ENCODE data around the gene DUSP23. TPM values are rescaled to one million over a fixed set of nuclear protein-coding genes. Genes with fewer than 3 reads are reported as not detected.
A peak's percentile ranks its signal among the peaks of the same experiment; 100 is the strongest.

The DUSP23 gene
- total and polyA plus RNA-seq, 2 experiments from 2014 or later = 32.6 to 52.1 TPM

DNA sequence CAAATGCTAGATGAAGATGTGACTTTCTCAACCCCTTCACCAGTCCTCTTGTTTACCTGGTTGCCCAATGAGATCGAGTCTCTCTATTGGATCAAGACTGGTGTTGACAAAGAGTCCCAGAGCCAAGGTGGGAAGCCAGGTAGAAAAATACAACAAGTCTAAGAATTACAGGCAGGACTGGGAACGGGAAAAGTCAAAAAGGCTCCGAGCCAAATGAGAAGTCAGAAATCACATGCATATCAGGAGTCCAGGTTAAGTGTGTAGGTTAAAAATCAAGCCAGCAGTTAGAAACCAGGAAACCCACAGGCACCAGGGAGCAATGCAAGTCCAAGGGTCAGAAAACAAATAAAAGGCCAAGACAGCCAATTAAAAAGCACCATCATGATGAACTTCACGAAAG lies 27.4 kb upstream of the DUSP23 start:
- in situ Hi-C loops (cut with MboI) = no loop called here
- Histone ChIP-seq H3K4me2 (ENCODE audit: unreplicated experiment) (no peak overlapping the region), H3K79me2 (ENCODE audit: insufficient read depth) (no peaks in the 10 kb centered on the region), H3K36me3 (ENCODE audit: low read depth) (no peaks in the 10 kb centered on the region), H3K27me3 (replicated peaks; ENCODE audit: insufficient read depth) (no peaks in the 10 kb centered on the region; the same call in 1 of the 2 replicates), H3K9me3 (ENCODE audit: low read depth) (no peaks in the 10 kb centered on the region), H4K20me1 (ENCODE audit: insufficient read depth) (no peaks in the 10 kb centered on the region), H2AFZ (no peak overlapping the region), H3K27ac (no peak overlapping the region), H3K4me1 (ENCODE audit: insufficient read depth) (no peaks in the 10 kb centered on the region; the same call in 1 of the 2 replicates), H3F3A (ENCODE audit: insufficient read depth) (no peaks in the 10 kb centered on the region), H3K4me3 (no peak overlapping the region), H3K9me2 (ENCODE audit: insufficient read depth) (no peaks in the 10 kb centered on the region), H3K9ac (no peak overlapping the region)
- no peak for TF ChIP-seq EZH2 (IDR thresholded peaks at IDR 0.05; ENCODE audit: insufficient read depth, poor library complexity, severe bottlenecking)
- no peak for TF ChIP-seq EZH2phosphoT487 (IDR thresholded peaks at IDR 0.05; ENCODE audit: insufficient read depth, low read depth)
- WGBS, 2 experiments (ENCODE audit: low coverage in 1 of 2, low lambda C conversion rate in 2 of 2, missing lambda C conversion rate in 2 of 2) = 18 to 23% methylated on average over 4 of the region's 4 CpGs
- DNase-seq = no peak

GRCh38 chr1:159755451-159756007 lies 25.2 kb upstream of the DUSP23 start:
- no peaks in the 10 kb centered on the region for H3K79me2 ChIP-seq (ENCODE audit: insufficient read depth)
- WGBS, 2 experiments (ENCODE audit: low coverage in 1 of 2, low lambda C conversion rate in 2 of 2, missing lambda C conversion rate in 2 of 2) = 66% methylated on average over 3 of the region's 3 CpGs
- in situ Hi-C loops (cut with MboI) = no loop called here
- no peaks in the 10 kb centered on the region for H4K20me1 ChIP-seq (ENCODE audit: insufficient read depth)
- no peak for DNase-seq
- H2AFZ ChIP-seq = no peak overlapping the region
- H3K27me3 ChIP-seq (replicated peaks; ENCODE audit: insufficient read depth) = no peaks in the 10 kb centered on the region; the same call in 1 of the 2 replicates
- no peak overlapping the region for H3K9ac ChIP-seq
- H3K4me3 ChIP-seq = no peak overlapping the region
- no peak overlapping the region for H3K4me2 ChIP-seq (ENCODE audit: unreplicated experiment)
- TF ChIP-seq EZH2 (IDR thresholded peaks at IDR 0.05; ENCODE audit: insufficient read depth, poor library complexity, severe bottlenecking) (no peak), EZH2phosphoT487 (IDR thresholded peaks at IDR 0.05; ENCODE audit: insufficient read depth, low read depth) (no peak)
- no peaks in the 10 kb centered on the region for H3K9me3 ChIP-seq (ENCODE audit: low read depth)
- H3K27ac ChIP-seq = no peak overlapping the region
- H3F3A ChIP-seq (ENCODE audit: insufficient read depth) = no peaks in the 10 kb centered on the region
- H3K4me1 ChIP-seq (ENCODE audit: insufficient read depth) = no peaks in the 10 kb centered on the region; the same call in 1 of the 2 replicates
- no peaks in the 10 kb centered on the region for H3K36me3 ChIP-seq (ENCODE audit: low read depth)
- no peaks in the 10 kb centered on the region for H3K9me2 ChIP-seq (ENCODE audit: insufficient read depth)

DNA sequence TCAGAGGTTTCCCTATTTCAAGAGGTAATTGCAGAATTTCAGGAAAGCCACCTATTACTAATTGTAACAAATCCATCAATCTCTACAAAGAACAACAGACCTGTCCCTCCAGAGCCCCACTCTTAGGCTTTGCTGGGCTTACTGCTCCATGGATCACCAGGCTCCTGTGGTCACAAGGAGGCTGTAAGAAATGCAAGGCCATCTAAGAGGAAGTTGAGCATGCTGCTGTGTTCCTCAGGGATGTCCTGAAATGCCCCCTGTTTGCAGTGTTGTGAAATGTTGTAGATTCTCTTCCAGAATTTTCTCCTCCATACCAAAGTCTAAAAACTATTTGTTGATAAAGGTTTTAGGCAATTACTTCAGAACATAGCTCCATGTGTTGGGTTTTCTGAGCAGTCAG lies 24.4 kb upstream of the DUSP23 start:
- H3F3A ChIP-seq (ENCODE audit: insufficient read depth) = no peaks in the 10 kb centered on the region
- H3K4me1 ChIP-seq (ENCODE audit: insufficient read depth) = no peaks in the 10 kb centered on the region; the same call in 1 of the 2 replicates
- H3K27me3 ChIP-seq (replicated peaks; ENCODE audit: insufficient read depth) = no peaks in the 10 kb centered on the region; the same call in 1 of the 2 replicates
- no peaks in the 10 kb centered on the region for H3K9me3 ChIP-seq (ENCODE audit: low read depth)
- peak; percentile 21 for DNase-seq
- no peaks in the 10 kb centered on the region for H3K36me3 ChIP-seq (ENCODE audit: low read depth)
- H4K20me1 ChIP-seq (ENCODE audit: insufficient read depth) = no peaks in the 10 kb centered on the region
- no peak for TF ChIP-seq EZH2 (IDR thresholded peaks at IDR 0.05; ENCODE audit: insufficient read depth, poor library complexity, severe bottlenecking)
- TF ChIP-seq EZH2phosphoT487 (IDR thresholded peaks at IDR 0.05; ENCODE audit: insufficient read depth, low read depth) = no peak
- H3K9ac ChIP-seq = no peak overlapping the region
- H2AFZ ChIP-seq = no peak overlapping the region
- in situ Hi-C loops (cut with MboI) = no loop called here
- H3K9me2 ChIP-seq (ENCODE audit: insufficient read depth) = no peaks in the 10 kb centered on the region
- no peak overlapping the region for H3K4me3 ChIP-seq
- H3K27ac ChIP-seq = no peak overlapping the region
- no peak overlapping the region for H3K4me2 ChIP-seq (ENCODE audit: unreplicated experiment)
- no peaks in the 10 kb centered on the region for H3K79me2 ChIP-seq (ENCODE audit: insufficient read depth)

- no peak for DNase-seq
- no peak overlapping the region for H3K9ac ChIP-seq
- H2AFZ ChIP-seq = no peak overlapping the region
- H3K9me3 ChIP-seq (ENCODE audit: low read depth) = no peaks in the 10 kb centered on the region
- no peaks in the 10 kb centered on the region for H3F3A ChIP-seq (ENCODE audit: insufficient read depth)
- no peaks in the 10 kb centered on the region for H3K9me2 ChIP-seq (ENCODE audit: insufficient read depth)
- H3K4me3 ChIP-seq = no peak overlapping the region
- H3K27ac ChIP-seq = no peak overlapping the region
- TF ChIP-seq EZH2phosphoT487 (IDR thresholded peaks at IDR 0.05; ENCODE audit: insufficient read depth, low read depth) (no peak), EZH2 (IDR thresholded peaks at IDR 0.05; ENCODE audit: insufficient read depth, poor library complexity, severe bottlenecking) (no peak)
- WGBS, 2 experiments (ENCODE audit: low coverage in 1 of 2, low lambda C conversion rate in 2 of 2, missing lambda C conversion rate in 2 of 2) = 9 to 18% methylated on average over 1 of the region's 1 CpG
- H4K20me1 ChIP-seq (ENCODE audit: insufficient read depth) = no peaks in the 10 kb centered on the region
- no peaks in the 10 kb centered on the region for H3K79me2 ChIP-seq (ENCODE audit: insufficient read depth)
- H3K4me2 ChIP-seq (ENCODE audit: unreplicated experiment) = no peak overlapping the region
- in situ Hi-C loops (cut with MboI) = no loop called here
- no peaks in the 10 kb centered on the region for H3K4me1 ChIP-seq (ENCODE audit: insufficient read depth)
- no peaks in the 10 kb centered on the region for H3K36me3 ChIP-seq (ENCODE audit: low read depth)
- H3K27me3 ChIP-seq (replicated peaks; ENCODE audit: insufficient read depth) = no peaks in the 10 kb centered on the region; the same call in 1 of the 2 replicates
These were observed 17.1 kb upstream of the DUSP23 start for GRCh38 chr1:159763686-159764085.

DNA sequence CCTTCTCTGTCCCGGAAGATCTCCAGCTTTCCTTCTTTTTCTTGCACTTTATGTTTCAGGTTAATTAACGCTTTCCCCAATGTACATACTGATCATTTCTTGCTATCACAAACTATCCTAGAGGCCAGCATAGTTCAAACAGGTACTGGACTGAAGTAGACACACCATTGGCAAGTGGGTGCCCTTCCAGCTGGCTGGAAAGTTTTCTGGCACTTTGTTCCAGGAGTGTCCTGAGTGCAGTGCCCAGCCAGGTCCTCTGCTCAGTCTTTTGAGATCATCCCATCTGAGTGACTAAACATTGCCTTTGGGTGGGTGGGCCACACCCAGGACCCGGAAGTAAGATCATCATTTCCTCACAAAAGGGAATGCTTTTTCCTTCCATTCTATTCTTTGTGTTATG lies 15.0 kb upstream of the DUSP23 start:
- Histone ChIP-seq H3K4me2 (ENCODE audit: unreplicated experiment) (no peak overlapping the region), H3K9me2 (ENCODE audit: insufficient read depth) (no peaks in the 10 kb centered on the region), H3K4me3 (no peak overlapping the region), H3K4me1 (ENCODE audit: insufficient read depth) (no peaks in the 10 kb centered on the region), H3K79me2 (ENCODE audit: insufficient read depth) (no peaks in the 10 kb centered on the region), H3K9me3 (ENCODE audit: low read depth) (no peaks in the 10 kb centered on the region), H3F3A (ENCODE audit: insufficient read depth) (no peaks in the 10 kb centered on the region), H4K20me1 (ENCODE audit: insufficient read depth) (no peaks in the 10 kb centered on the region), H3K27ac (no peak overlapping the region), H3K36me3 (ENCODE audit: low read depth) (no peaks in the 10 kb centered on the region), H3K9ac (no peak overlapping the region), H2AFZ (no peak overlapping the region), H3K27me3 (replicated peaks; ENCODE audit: insufficient read depth) (no peaks in the 10 kb centered on the region; the same call in 1 of the 2 replicates)
- TF ChIP-seq EZH2phosphoT487 (IDR thresholded peaks at IDR 0.05; ENCODE audit: insufficient read depth, low read depth) = no peak
- TF ChIP-seq EZH2 (IDR thresholded peaks at IDR 0.05; ENCODE audit: insufficient read depth, poor library complexity, severe bottlenecking) = no peak
- no peak for DNase-seq
- 29 to 35% methylated on average over 3 of the region's 3 CpGs for WGBS, 2 experiments (ENCODE audit: low coverage in 1 of 2, low lambda C conversion rate in 2 of 2, missing lambda C conversion rate in 2 of 2)
- in situ Hi-C loops (cut with MboI) = no loop called here

Measured in GM23248 (cell line).